MM.1S (cell line): Measurements from ENCODE around the gene LGALS9.
"Not testable (repeated sequence)": the region's sequence is repeated elsewhere in the genome, so short reads cannot be mapped to it uniquely, and the experiment has no call there.

Experiments
- DNase-seq: peaks from one replicate; pipeline ENCODE4 v3.0.0-alpha.2; 2015
- H2AFZ ChIP-seq: fragments of 300-600 bp; sonication (generic); 2 replicates; pipeline ENCODE4 v1.6.0; 2016; ENCODE audit warnings: antibody characterized with exemption, low read length
- H3F3A ChIP-seq: fragments of 300-600 bp; sonication (generic); 2 replicates; pipeline ENCODE4 v1.6.1; 2016; ENCODE audit warnings: mild to moderate bottlenecking, antibody characterized with exemption, low read length, moderate library complexity, mixed read lengths; ENCODE audit not compliant: insufficient read depth
- H3K27ac ChIP-seq: fragments of 300-600 bp; sonication (generic); 2 replicates; pipeline ENCODE4 v1.5.1; 2016; ENCODE audit warnings: mild to moderate bottlenecking, low read length
- H3K27me3 ChIP-seq: fragments of 300-600 bp; sonication (generic); replicated peaks from 2 replicates; pipeline ENCODE4 v1.6.0; 2016; ENCODE audit warnings: low read length; ENCODE audit not compliant: insufficient read depth
- H3K36me3 ChIP-seq: fragments of 300-600 bp; sonication (generic); replicated peaks from 2 replicates; pipeline ENCODE4 v1.6.1; 2016; ENCODE audit warnings: mild to moderate bottlenecking, low read length, mixed read lengths; ENCODE audit not compliant: insufficient read depth
- H3K4me1 ChIP-seq: fragments of 300-600 bp; sonication (generic); 2 replicates; pipeline ENCODE4 v1.6.1; 2016; ENCODE audit warnings: low read length, mixed read lengths
- H3K4me2 ChIP-seq: fragments of 300-600 bp; sonication (generic); 2 replicates; pipeline ENCODE4 v1.6.0; 2016; ENCODE audit warnings: low read depth, low read length
- H3K4me3 ChIP-seq: fragments of 300-600 bp; sonication (generic); 2 replicates; pipeline ENCODE4 v1.5.1; 2016; ENCODE audit warnings: low read length, mixed read lengths
- H3K79me2 ChIP-seq: fragments of 300-600 bp; sonication (generic); 2 replicates; pipeline ENCODE4 v1.6.1; 2016; ENCODE audit warnings: mixed run types, low read length, mixed read lengths
- H3K9ac ChIP-seq: fragments of 300-600 bp; sonication (generic); 2 replicates; pipeline ENCODE4 v1.6.1; 2016; ENCODE audit warnings: low read length, mixed read lengths
- H3K9me2 ChIP-seq: fragments of 300-600 bp; sonication (generic); replicated peaks from 2 replicates; pipeline ENCODE4 v1.6.1; 2016; ENCODE audit warnings: mild to moderate bottlenecking, low read length, mixed read lengths; ENCODE audit not compliant: insufficient read depth
- H3K9me3 ChIP-seq: fragments of 300-600 bp; sonication (generic); replicated peaks from 2 replicates; pipeline ENCODE4 v1.6.1; 2016; ENCODE audit warnings: mild to moderate bottlenecking, low read length, mixed read lengths; ENCODE audit not compliant: insufficient read depth
- H4K20me1 ChIP-seq: fragments of 300-600 bp; sonication (generic); 2 replicates; pipeline ENCODE4 v1.6.1; 2016; ENCODE audit warnings: mild to moderate bottlenecking, low read length, moderate library complexity, mixed read lengths; ENCODE audit not compliant: insufficient read depth
- CTCF ChIP-seq: fragments of 300-600 bp; sonication (generic); IDR thresholded peaks from 2 replicates; pipeline ENCODE4 v1.5.1; 2016; ENCODE audit warnings: antibody characterized with exemption, low read length, mixed read lengths
- EZH2 ChIP-seq: fragments of 300-600 bp; sonication (generic); optimal IDR thresholded peaks from 2 replicates; pipeline ENCODE3; 2017; ENCODE audit warnings: low read depth, mild to moderate bottlenecking, antibody characterized with exemption, low read length, mixed read lengths
- EZH2phosphoT487 ChIP-seq: fragments of 300-600 bp; sonication (generic); IDR thresholded peaks from 2 replicates; pipeline ENCODE4 v1.6.1; 2018; ENCODE audit warnings: antibody characterized with exemption, low read length

The LGALS9 gene

GRCh38 chr17:27649929-27650328, 18.9 kb downstream of the LGALS9 start:
- no peak overlapping the region for H3K27ac ChIP-seq
- no peaks in the 10 kb centered on the region for H3F3A ChIP-seq
- H3K4me3 ChIP-seq = no peak overlapping the region
- H3K27me3 ChIP-seq = no peaks in the 10 kb centered on the region
- DNase-seq = no peak
- TF ChIP-seq EZH2 (no peak), EZH2phosphoT487 (no peak), CTCF (no peak)
- H3K36me3 ChIP-seq = no peaks in the 10 kb centered on the region
- H3K79me2 ChIP-seq = no peaks in the 10 kb centered on the region
- no peaks in the 10 kb centered on the region for H4K20me1 ChIP-seq
- no peak overlapping the region for H3K4me2 ChIP-seq
- H3K9me3 ChIP-seq = no peaks in the 10 kb centered on the region
- no peaks in the 10 kb centered on the region for H3K9me2 ChIP-seq
- H3K9ac ChIP-seq = no peak overlapping the region
- H2AFZ ChIP-seq = no peak overlapping the region
- H3K4me1 ChIP-seq = no peaks in the 10 kb centered on the region

GRCh38 chr17:27650836-27651235, 19.8 kb downstream of the LGALS9 start:
- Histone ChIP-seq H3K9ac (no peak overlapping the region), H2AFZ (no peak overlapping the region), H3K4me1 (no peaks in the 10 kb centered on the region), H3K27ac (no peak overlapping the region), H3K27me3 (no peaks in the 10 kb centered on the region), H3F3A (no peaks in the 10 kb centered on the region), H3K79me2 (no peaks in the 10 kb centered on the region), H3K36me3 (no peaks in the 10 kb centered on the region), H3K4me2 (no peak overlapping the region), H3K9me2 (no peaks in the 10 kb centered on the region), H4K20me1 (no peaks in the 10 kb centered on the region), H3K9me3 (no peaks in the 10 kb centered on the region), H3K4me3 (no peak overlapping the region)
- DNase-seq = no peak
- TF ChIP-seq EZH2phosphoT487 = no peak
- TF ChIP-seq EZH2 = no peak
- no peak for TF ChIP-seq CTCF

- no peak overlapping the region for H3K4me3 ChIP-seq
- no peaks in the 10 kb centered on the region for H3K4me1 ChIP-seq
- no peaks in the 10 kb centered on the region for H3K79me2 ChIP-seq
- H3F3A ChIP-seq = no peaks in the 10 kb centered on the region
- TF ChIP-seq EZH2 (no peak), CTCF (peak; percentile 73), EZH2phosphoT487 (no peak)
- H3K9me2 ChIP-seq = no peaks in the 10 kb centered on the region
- H3K27ac ChIP-seq = no peak overlapping the region
- H3K4me2 ChIP-seq = no peak overlapping the region
- H3K9me3 ChIP-seq = no peaks in the 10 kb centered on the region
- peak; percentile 24 for DNase-seq
- H4K20me1 ChIP-seq = no peaks in the 10 kb centered on the region
- H3K36me3 ChIP-seq = no peaks in the 10 kb centered on the region
- no peak overlapping the region for H2AFZ ChIP-seq
- H3K27me3 ChIP-seq = no peaks in the 10 kb centered on the region
- H3K9ac ChIP-seq = no peak overlapping the region
Observed at GRCh38 chr17:27651411-27652345, 20.7 kb downstream of the LGALS9 start.

- not testable (repeated sequence) for H3K27me3 ChIP-seq, H3K9me2 ChIP-seq, H3K9ac ChIP-seq, H3K4me1 ChIP-seq, H4K20me1 ChIP-seq, H3K79me2 ChIP-seq, H3K4me3 ChIP-seq, DNase-seq, H3F3A ChIP-seq, H3K4me2 ChIP-seq, H3K36me3 ChIP-seq, H2AFZ ChIP-seq, H3K27ac ChIP-seq, H3K9me3 ChIP-seq
Observed at GRCh38 chr17:27653449-27653971, 22.5 kb downstream of the LGALS9 start.
